A549 (cell line): ENCODE results near the gene ZBTB25. TPM values are rescaled to one million over a fixed set of nuclear protein-coding genes. Genes with fewer than 3 reads are reported as not detected.

Experiments
- ATAC-seq, 2 experiments: fragments of 200-7000 bp in 1 of 2; fragments of >200 bp in 1 of 2; cut with Nextera tagmentation in 1 of 2; cut with Tn5 transposase in 1 of 2; 3 replicates each; pipeline versions ENCODE4 v1.8.0 to v1.9.1; 2018 to 2020; ENCODE audit warnings: mild to moderate bottlenecking in 1 of 2, moderate library complexity in 1 of 2
- CTCF ChIA-PET: fragments of 300-600 bp; sonication (Branson Sonifier 250); formaldehyde crosslinking; extraction: SDS; loops from one replicate; lab custom pipeline; 2021; ENCODE audit warnings: antibody characterized with exemption, inconsistent platforms; lab: Yijun Ruan, JAX
- POLR2A ChIA-PET: fragments of 350-600 bp; formaldehyde crosslinking; extraction: SDS; loops from one replicate; lab custom pipeline; 2021; ENCODE audit warnings: antibody characterized with exemption, inconsistent platforms; lab: Yijun Ruan, JAX
- DNase-seq, 2 experiments: peaks; one replicate each; pipeline versions ENCODE4 v3.0.0 to v3.0.0-alpha.2; 2011 to 2016; ENCODE audit warnings: low read depth in 1 of 2, low spot score in 1 of 2
- FAIRE-seq: peaks from 2 replicates; lab custom pipeline; 2011; peaks lifted over from hg19 to GRCh38; lab: Jason Lieb, UNC
- H3K27ac ChIP-seq, 2 experiments: fragments of >200 bp; sonication (Bioruptor Twin); formaldehyde crosslinking; 3 replicates each; pipeline ENCODE4 v1.5.1; 2016 to 2017
- H3K4me1 ChIP-seq: fragments of >200 bp; sonication (Bioruptor Twin); formaldehyde crosslinking; 3 replicates; pipeline ENCODE4 v1.6.1; 2016
- H3K4me2 ChIP-seq: fragments of >200 bp; sonication (Bioruptor Twin); formaldehyde crosslinking; 3 replicates; pipeline ENCODE4 v1.6.1; 2016
- H3K4me3 ChIP-seq: fragments of >200 bp; sonication (Bioruptor Twin); formaldehyde crosslinking; 3 replicates; pipeline ENCODE4 v1.5.1; 2016
- H3K9me3 ChIP-seq: fragments of >200 bp; sonication (Bioruptor Twin); formaldehyde crosslinking; 3 replicates; pipeline ENCODE4 v1.6.1; 2016
- CBX8 ChIP-seq: fragments of 200-600 bp; sonication (generic); IDR thresholded peaks from 2 replicates; pipeline ENCODE4 v1.6.1; 2016
- CEBPB ChIP-seq, 2 experiments: fragments of >200 bp in 1 of 2; sonication (Bioruptor Twin) in 1 of 2; formaldehyde crosslinking in 1 of 2; IDR thresholded peaks; 2 replicates each; pipeline ENCODE4 v1.6.1; 2012 to 2016
- EHMT2 ChIP-seq: fragments of 200-600 bp; sonication (generic); IDR thresholded peaks from 2 replicates; pipeline ENCODE4 v1.6.1; 2016; ENCODE audit warnings: antibody characterized with exemption, low read depth, mild to moderate bottlenecking, moderate library complexity
- HEYL ChIP-seq: fragments of 250-450 bp; sonication (Bioruptor Pico); IDR thresholded peaks from 2 replicates; pipeline ENCODE4 v1.8.0; 2021; ENCODE audit warnings: mild to moderate bottlenecking, moderate library complexity
- JUN ChIP-seq, 2 experiments: fragments of >200 bp; sonication (Bioruptor Twin); formaldehyde crosslinking; IDR thresholded peaks; 2 replicates in 1 of 2; 3 replicates in 1 of 2; pipeline ENCODE4 v1.6.1; 2016 to 2017
- KDM1A ChIP-seq: fragments of 200-600 bp; sonication (generic); IDR thresholded peaks from 2 replicates; pipeline ENCODE4 v1.6.1; 2016; ENCODE audit warnings: low read depth, mild to moderate bottlenecking
- MAFK ChIP-seq: fragments of 450-650 bp; IDR thresholded peaks from 2 replicates; pipeline ENCODE4 v1.6.1; 2014; ENCODE audit not compliant: partially characterized antibody
- REST ChIP-seq: fragments of 200-600 bp; sonication (generic); IDR thresholded peaks from 2 replicates; pipeline ENCODE4 v1.6.1; 2016; ENCODE audit warnings: antibody characterized with exemption, mild to moderate bottlenecking, moderate library complexity
- ZC3H11A ChIP-seq: fragments of 450-650 bp; IDR thresholded peaks from 2 replicates; pipeline ENCODE4 v1.6.1; 2014; ENCODE audit warnings: antibody characterized with exemption, mild to moderate bottlenecking
- WGBS: methylation state at CpG from one replicate; pipeline ENCODE4 v1.1.6; 2017; ENCODE audit errors: missing lambda C conversion rate; 5-methylcytosine and 5-hydroxymethylcytosine counted together
- polyA plus RNA-seq, 4 experiments: library from polyadenylated mRNA; depleted of rRNA in 3 of 4; stranded (reverse); fragments of >200 nt; fragmentation: RNase III in 1 of 4; extraction: RNeasy Plus Mini Kit Qiagen cat#74134 plus additional on column Dnase treatment in 1 of 4; gene quantifications; 2 replicates in 3 of 4; 3 replicates in 1 of 4; pipeline ENCODE4 v1.2.3, GENCODE V29; 2011 to 2017
- TF ChIP-seq, protein P1 (sequence below): IDR thresholded peaks from 2 replicates; pipeline ENCODE4 v1.6.1; 2012; ENCODE audit warnings: low read depth, borderline replicate concordance
- TF ChIP-seq, protein P2 (sequence below): IDR thresholded peaks from 2 replicates; pipeline ENCODE4 v1.6.1; 2012

Gene ZBTB25
- polyA plus RNA-seq, 2 of the 4 experiments (the other 2 are of a cell fraction) = 5.4 to 15.0 TPM

- FAIRE-seq = no peak
- CTCF ChIA-PET = interaction anchor here (1.8 to 5.2 kb wide), 2 partner anchors 12 to 37 kb away, joined by 6 to 41 read pairs; no protein-coding TSS in a partner anchor
- WGBS = 90% methylated on average over 3 of the region's 3 CpGs
- peaks cover 25% of the 10 kb centered on the region; the same call in 2 of the 3 replicates for H3K4me1 ChIP-seq
- no peaks in the 10 kb centered on the region for H3K9me3 ChIP-seq
- ATAC-seq = no peak
- H3K4me2 ChIP-seq = no peak overlapping the region; the same call in 2 of the 3 replicates
- DNase-seq = no peak
- no peak overlapping the region for H3K27ac ChIP-seq
- H3K4me3 ChIP-seq = no peak overlapping the region
- POLR2A ChIA-PET = no interaction called here
- TF ChIP-seq CBX8 = no peak
- TF ChIP-seq EHMT2 = no peak
- no peak for TF ChIP-seq MAFK
- TF ChIP-seq REST = no peak
- no peak for TF ChIP-seq KDM1A
- TF ChIP-seq, all 56 proteins: peak for 0
These were observed 36.5 kb downstream of the ZBTB25 start for GRCh38 chr14:64467101-64467500.

GRCh38 chr14:64465831-64466554 is 37.6 kb downstream of the ZBTB25 start:
- TF ChIP-seq ZC3H11A (no peak), CEBPB (IDR thresholded peaks at IDR 0.05) (peak; percentile 43 to 78; a peak in 2 of 4 replicates), HEYL (CRISPR knock-in tag) (no peak)
- TF ChIP-seq, protein P1, sequence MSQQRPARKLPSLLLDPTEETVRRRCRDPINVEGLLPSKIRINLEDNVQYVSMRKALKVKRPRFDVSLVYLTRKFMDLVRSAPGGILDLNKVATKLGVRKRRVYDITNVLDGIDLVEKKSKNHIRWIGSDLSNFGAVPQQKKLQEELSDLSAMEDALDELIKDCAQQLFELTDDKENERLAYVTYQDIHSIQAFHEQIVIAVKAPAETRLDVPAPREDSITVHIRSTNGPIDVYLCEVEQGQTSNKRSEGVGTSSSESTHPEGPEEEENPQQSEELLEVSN = no peak
- Histone ChIP-seq H3K4me3 (peak overlapping the region; percentile 86), H3K4me1 (peaks cover 22% of the 10 kb centered on the region; the same call in 2 of the 3 replicates), H3K9me3 (no peaks in the 10 kb centered on the region), H3K4me2 (peak overlapping the region; percentile 82), H3K27ac (peak overlapping the region; percentile 69 to 89)
- peak; percentile 31 to 58 for DNase-seq
- FAIRE-seq = no peak
- ATAC-seq = peak; percentile 72 to 84
- 31% methylated on average over 15 of the region's 15 CpGs for WGBS
- CTCF ChIA-PET = interaction anchor here (0.6 to 5.2 kb wide), 7 partner anchors 13 to 888 kb away, joined by 3 to 41 read pairs (median 4); no protein-coding TSS in a partner anchor
- POLR2A ChIA-PET = interaction anchor here (0.8 to 1.4 kb wide), 2 partner anchors 39 to 78 kb away, joined by 3 read pairs; no protein-coding TSS in a partner anchor

- Histone ChIP-seq H3K4me3 (peak within 1 kb of the TSS; percentile 86), H3K9me3 (no peaks in the 10 kb centered on the region), H3K4me2 (peak within 1 kb of the TSS; percentile 82), H3K4me1 (peaks cover 22% of the 10 kb centered on the region; the same call in 2 of the 3 replicates), H3K27ac (peak within 1 kb of the TSS; percentile 69 to 89)
- TF ChIP-seq REST (no peak), JUN (IDR thresholded peaks at IDR 0.05) (0 out of 5 replicates have a peak, but pooled peaks of 1 of the 2 experiments have one; percentile 43)
- TF ChIP-seq, protein P2, sequence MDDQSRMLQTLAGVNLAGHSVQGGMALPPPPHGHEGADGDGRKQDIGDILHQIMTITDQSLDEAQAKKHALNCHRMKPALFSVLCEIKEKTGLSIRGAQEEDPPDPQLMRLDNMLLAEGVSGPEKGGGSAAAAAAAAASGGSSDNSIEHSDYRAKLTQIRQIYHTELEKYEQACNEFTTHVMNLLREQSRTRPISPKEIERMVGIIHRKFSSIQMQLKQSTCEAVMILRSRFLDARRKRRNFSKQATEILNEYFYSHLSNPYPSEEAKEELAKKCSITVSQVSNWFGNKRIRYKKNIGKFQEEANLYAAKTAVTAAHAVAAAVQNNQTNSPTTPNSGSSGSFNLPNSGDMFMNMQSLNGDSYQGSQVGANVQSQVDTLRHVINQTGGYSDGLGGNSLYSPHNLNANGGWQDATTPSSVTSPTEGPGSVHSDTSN = peak; percentile 83; the same call in 1 of the 2 replicates
- WGBS = 0% methylated on average over 6 of the region's 74 CpGs
- ATAC-seq = peak; percentile 85 to 89
- peak; percentile 28 to 43 for DNase-seq
- no peak for FAIRE-seq
- ChIA-PET POLR2A (interaction anchor here (1.4 kb wide), 1 partner anchor 78 kb away, joined by 3 read pairs; no protein-coding TSS in a partner anchor), CTCF (interaction anchor here (0.6 to 5.2 kb wide), 6 partner anchors 14 to 887 kb away, joined by 3 to 41 read pairs (median 4); no protein-coding TSS in a partner anchor)
These were observed 38.3 kb downstream of the ZBTB25 start, which contains the start of gene AKAP5 for GRCh38 chr14:64465191-64465822. Gene AKAP5 (plus strand): TSS chr14:64465499. CDS start chr14:64468395, 2,896 bp downstream.
